ENCODE measurements around the gene NEURL1B. TPM values are rescaled to one million over a fixed set of nuclear protein-coding genes. Genes with fewer than 3 reads are reported as not detected.

Gene NEURL1B
- total RNA-seq, 1 experiment from 2014 or later = 2.8 TPM

DNA sequence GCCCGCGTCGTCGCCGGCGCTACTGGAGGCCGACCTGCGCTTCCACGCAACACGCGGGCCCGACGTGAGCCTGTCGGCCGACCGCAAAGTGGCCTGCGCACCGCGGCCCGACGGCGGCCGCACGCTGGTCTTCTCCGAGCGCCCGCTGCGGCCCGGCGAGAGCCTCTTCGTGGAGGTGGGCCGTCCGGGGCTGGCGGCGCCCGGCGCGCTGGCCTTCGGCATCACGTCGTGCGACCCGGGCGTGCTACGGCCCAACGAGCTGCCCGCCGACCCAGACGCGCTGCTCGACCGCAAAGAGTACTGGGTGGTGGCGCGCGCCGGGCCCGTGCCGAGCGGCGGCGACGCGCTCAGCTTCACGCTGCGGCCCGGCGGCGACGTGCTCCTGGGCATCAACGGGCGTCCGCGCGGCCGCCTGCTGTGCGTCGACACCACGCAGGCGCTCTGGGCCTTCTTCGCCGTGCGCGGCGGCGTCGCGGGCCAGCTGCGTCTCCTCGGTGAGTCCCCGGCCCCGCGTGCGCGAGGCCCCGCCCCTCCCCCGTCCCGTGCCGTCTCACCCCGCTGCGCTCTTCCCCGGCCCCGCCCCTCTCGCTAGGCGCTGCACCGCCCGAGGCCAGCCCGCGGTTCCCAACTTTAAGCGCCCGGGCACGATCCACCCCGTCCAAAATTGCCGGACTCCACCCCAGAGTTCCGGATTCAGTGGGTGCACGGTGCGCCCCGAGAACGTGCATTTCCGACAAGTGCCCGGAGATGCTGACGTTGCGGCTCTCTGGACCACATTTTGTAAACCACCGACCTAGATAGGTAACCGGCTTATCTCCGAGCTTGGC lies 42.8 kb downstream of the NEURL1B start:
- H3K36me3 Mint-ChIP-seq (ENCODE audit: insufficient read depth, unreplicated experiment) = no peaks in the 10 kb centered on the region
- TF ChIP-seq, protein P1, sequence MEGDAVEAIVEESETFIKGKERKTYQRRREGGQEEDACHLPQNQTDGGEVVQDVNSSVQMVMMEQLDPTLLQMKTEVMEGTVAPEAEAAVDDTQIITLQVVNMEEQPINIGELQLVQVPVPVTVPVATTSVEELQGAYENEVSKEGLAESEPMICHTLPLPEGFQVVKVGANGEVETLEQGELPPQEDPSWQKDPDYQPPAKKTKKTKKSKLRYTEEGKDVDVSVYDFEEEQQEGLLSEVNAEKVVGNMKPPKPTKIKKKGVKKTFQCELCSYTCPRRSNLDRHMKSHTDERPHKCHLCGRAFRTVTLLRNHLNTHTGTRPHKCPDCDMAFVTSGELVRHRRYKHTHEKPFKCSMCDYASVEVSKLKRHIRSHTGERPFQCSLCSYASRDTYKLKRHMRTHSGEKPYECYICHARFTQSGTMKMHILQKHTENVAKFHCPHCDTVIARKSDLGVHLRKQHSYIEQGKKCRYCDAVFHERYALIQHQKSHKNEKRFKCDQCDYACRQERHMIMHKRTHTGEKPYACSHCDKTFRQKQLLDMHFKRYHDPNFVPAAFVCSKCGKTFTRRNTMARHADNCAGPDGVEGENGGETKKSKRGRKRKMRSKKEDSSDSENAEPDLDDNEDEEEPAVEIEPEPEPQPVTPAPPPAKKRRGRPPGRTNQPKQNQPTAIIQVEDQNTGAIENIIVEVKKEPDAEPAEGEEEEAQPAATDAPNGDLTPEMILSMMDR (IDR thresholded peaks at IDR 0.05; ENCODE audit: unreplicated experiment) = no peak
- no peaks in the 10 kb centered on the region for H3K9me3 Mint-ChIP-seq (ENCODE audit: low read depth, unreplicated experiment)
- no peaks in the 10 kb centered on the region for H3K27me3 Mint-ChIP-seq (ENCODE audit: unreplicated experiment)
- no peak overlapping the region for H3K27ac Mint-ChIP-seq (ENCODE audit: unreplicated experiment)
- no peak overlapping the region for H3K4me3 Mint-ChIP-seq (ENCODE audit: low read depth, unreplicated experiment)
- no peak for DNase-seq
- intact Hi-C loops (cut with micrococcal nuclease; ENCODE audit: unreplicated experiment) = no loop called here
- peaks cover 18% of the 10 kb centered on the region for H3K4me1 Mint-ChIP-seq (ENCODE audit: low read depth, unreplicated experiment)
- CTCF ChIA-PET = interaction anchor here (0.6 kb wide), 1 partner anchor 415 kb away, joined by 4 read pairs; no protein-coding TSS in a partner anchor
- no TSS peak for BruUV-seq (replicated peaks)

DNA sequence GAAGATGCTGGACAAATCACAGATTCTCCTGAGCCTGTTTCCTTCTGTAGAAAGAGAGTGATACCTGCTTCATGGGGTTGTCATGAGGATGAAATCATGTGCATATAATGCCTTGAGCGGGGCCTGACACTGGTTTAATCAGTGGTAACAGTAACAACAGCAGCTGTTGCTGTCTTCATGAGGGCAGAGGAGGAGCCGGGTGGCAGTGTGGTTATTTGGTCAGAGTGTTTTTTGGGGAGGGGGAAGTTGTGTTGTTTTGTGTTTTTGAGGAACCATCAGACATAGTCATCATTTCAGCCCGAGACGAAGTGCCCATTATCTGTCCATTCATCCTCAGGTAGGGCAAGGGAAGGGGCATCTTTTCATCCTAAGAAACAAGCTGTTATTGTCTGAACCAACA lies 44.0 kb downstream of the NEURL1B start:
- Mint-ChIP-seq H3K4me3 (ENCODE audit: low read depth, unreplicated experiment) (no peak overlapping the region), H3K4me1 (ENCODE audit: low read depth, unreplicated experiment) (peaks cover 18% of the 10 kb centered on the region), H3K27me3 (ENCODE audit: unreplicated experiment) (no peaks in the 10 kb centered on the region), H3K27ac (ENCODE audit: unreplicated experiment) (no peak overlapping the region), H3K9me3 (ENCODE audit: low read depth, unreplicated experiment) (no peaks in the 10 kb centered on the region), H3K36me3 (ENCODE audit: insufficient read depth, unreplicated experiment) (no peaks in the 10 kb centered on the region)
- TF ChIP-seq, protein P1 (IDR thresholded peaks at IDR 0.05; ENCODE audit: unreplicated experiment) = no peak
- DNase-seq = no peak
- BruUV-seq (replicated peaks) = no TSS peak
- CTCF ChIA-PET = no interaction called here
- intact Hi-C loops (cut with micrococcal nuclease; ENCODE audit: unreplicated experiment) = no loop called here

DNA sequence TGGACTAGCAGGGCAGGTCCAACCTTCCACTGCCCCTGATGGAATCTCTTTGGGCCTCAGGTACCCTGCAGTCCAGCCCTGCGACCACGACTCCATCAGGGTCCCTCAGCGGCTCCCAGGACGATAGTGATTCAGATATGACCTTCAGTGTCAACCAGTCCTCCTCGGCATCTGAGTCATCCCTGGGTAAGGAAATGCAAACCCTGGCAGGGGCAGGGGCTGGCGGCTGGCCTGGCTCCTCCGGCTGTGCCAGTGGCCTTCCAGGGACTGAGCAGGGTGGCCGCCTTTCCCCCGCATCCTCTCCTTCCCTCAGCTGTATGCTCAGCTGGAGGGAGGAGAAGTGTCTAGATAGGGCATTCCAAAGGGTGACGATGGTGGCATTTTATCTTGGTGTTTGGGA lies 45.0 kb downstream of the NEURL1B start:
- no peaks in the 10 kb centered on the region for H3K27me3 Mint-ChIP-seq (ENCODE audit: unreplicated experiment)
- TF ChIP-seq, protein P1 (IDR thresholded peaks at IDR 0.05; ENCODE audit: unreplicated experiment) = no peak
- H3K27ac Mint-ChIP-seq (ENCODE audit: unreplicated experiment) = no peak overlapping the region
- no TSS peak for BruUV-seq (replicated peaks)
- DNase-seq = no peak
- no peaks in the 10 kb centered on the region for H3K36me3 Mint-ChIP-seq (ENCODE audit: insufficient read depth, unreplicated experiment)
- CTCF ChIA-PET = no interaction called here
- intact Hi-C loops (cut with micrococcal nuclease; ENCODE audit: unreplicated experiment) = no loop called here
- H3K4me3 Mint-ChIP-seq (ENCODE audit: low read depth, unreplicated experiment) = no peak overlapping the region
- no peaks in the 10 kb centered on the region for H3K9me3 Mint-ChIP-seq (ENCODE audit: low read depth, unreplicated experiment)
- H3K4me1 Mint-ChIP-seq (ENCODE audit: low read depth, unreplicated experiment) = peaks cover 18% of the 10 kb centered on the region

DNA sequence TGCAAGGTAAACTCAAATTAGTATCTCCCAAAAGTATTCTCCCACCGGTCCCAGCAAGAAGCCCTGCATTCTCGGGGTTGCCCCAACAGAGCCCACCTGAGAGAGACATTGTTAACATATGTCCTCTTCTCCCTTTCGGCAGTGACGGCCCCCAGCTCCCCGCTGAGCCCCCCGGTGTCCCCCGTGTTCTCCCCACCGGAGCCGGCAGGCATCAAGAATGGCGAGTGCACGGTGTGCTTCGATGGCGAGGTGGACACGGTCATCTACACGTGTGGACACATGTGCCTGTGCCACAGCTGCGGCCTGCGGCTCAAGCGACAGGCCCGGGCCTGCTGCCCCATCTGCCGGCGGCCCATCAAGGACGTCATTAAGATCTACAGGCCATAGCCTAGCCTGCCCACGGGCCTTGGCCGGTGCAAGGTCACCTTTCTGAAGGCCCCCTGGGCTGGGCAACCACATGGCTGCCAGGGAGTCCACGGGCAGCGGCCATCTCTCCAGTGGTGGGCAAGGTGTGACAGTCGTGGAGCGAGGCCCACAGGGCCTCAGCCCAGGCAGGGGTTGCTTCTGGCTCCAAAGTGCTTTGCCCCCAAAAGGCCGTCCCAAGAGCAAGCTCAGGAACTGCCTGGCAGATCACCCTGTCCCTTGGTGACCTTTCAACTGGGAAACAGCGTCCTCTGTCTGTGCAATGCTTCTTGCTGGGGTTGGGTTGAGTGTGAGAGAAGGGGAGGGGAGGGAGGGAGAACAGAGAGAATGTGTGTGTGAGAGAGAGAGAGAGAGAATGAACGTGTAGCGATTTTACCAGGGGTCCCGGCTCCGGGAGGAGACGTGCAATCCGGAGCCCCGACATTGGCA lies 45.7 kb downstream of the NEURL1B start:
- TF ChIP-seq, protein P1 (IDR thresholded peaks at IDR 0.05; ENCODE audit: unreplicated experiment) = no peak
- DNase-seq = no peak
- Mint-ChIP-seq H3K36me3 (ENCODE audit: insufficient read depth, unreplicated experiment) (no peaks in the 10 kb centered on the region), H3K27me3 (ENCODE audit: unreplicated experiment) (no peaks in the 10 kb centered on the region), H3K27ac (ENCODE audit: unreplicated experiment) (no peak overlapping the region), H3K4me3 (ENCODE audit: low read depth, unreplicated experiment) (no peak overlapping the region), H3K9me3 (ENCODE audit: low read depth, unreplicated experiment) (no peaks in the 10 kb centered on the region), H3K4me1 (ENCODE audit: low read depth, unreplicated experiment) (peaks cover 18% of the 10 kb centered on the region)
- no TSS peak for BruUV-seq (replicated peaks)
- CTCF ChIA-PET = interaction anchor here (0.5 kb wide), 1 partner anchor 1104 kb away, joined by 3 read pairs; no protein-coding TSS in a partner anchor
- intact Hi-C loops (cut with micrococcal nuclease; ENCODE audit: unreplicated experiment) = no loop called here

All from Calu3 (cell line).